Measurements from ENCODE around the gene HRNR. TPM values are rescaled to one million over a fixed set of nuclear protein-coding genes. Genes with fewer than 3 reads are reported as not detected.

HRNR gene
- total and polyA plus RNA-seq, 4 donors: 0.02 TPM; not detected in 3

- ATAC-seq (ENCODE audit: insufficient read depth, low FRiP score): no peak
- WGBS, 2 donors: 52 to 81% methylated on average over 1 of the region's 1 CpG
- TF ChIP-seq, protein P1, sequence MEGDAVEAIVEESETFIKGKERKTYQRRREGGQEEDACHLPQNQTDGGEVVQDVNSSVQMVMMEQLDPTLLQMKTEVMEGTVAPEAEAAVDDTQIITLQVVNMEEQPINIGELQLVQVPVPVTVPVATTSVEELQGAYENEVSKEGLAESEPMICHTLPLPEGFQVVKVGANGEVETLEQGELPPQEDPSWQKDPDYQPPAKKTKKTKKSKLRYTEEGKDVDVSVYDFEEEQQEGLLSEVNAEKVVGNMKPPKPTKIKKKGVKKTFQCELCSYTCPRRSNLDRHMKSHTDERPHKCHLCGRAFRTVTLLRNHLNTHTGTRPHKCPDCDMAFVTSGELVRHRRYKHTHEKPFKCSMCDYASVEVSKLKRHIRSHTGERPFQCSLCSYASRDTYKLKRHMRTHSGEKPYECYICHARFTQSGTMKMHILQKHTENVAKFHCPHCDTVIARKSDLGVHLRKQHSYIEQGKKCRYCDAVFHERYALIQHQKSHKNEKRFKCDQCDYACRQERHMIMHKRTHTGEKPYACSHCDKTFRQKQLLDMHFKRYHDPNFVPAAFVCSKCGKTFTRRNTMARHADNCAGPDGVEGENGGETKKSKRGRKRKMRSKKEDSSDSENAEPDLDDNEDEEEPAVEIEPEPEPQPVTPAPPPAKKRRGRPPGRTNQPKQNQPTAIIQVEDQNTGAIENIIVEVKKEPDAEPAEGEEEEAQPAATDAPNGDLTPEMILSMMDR (IDR thresholded peaks at IDR 0.05; ENCODE audit: control extremely low read depth, extremely low read depth): no peak
Measured at GRCh38 chr1:152247316-152247715, 23.3 kb upstream of the HRNR start.

GRCh38 chr1:152244576-152245273 lies 20.7 kb upstream of the HRNR start:
- Histone ChIP-seq H3K27ac (ENCODE audit: low read depth in 1 of 2, low read length in 1 of 2) (no peak overlapping the region), H3K9me3 (ENCODE audit: control insufficient read depth in 4 of 4, insufficient read depth in 3 of 4, low read length in 3 of 4) (no peaks in the 10 kb centered on the region), H3K4me1 (ENCODE audit: control insufficient read depth in 5 of 5, insufficient read depth in 5 of 5, low read length in 5 of 5) (no peaks in the 10 kb centered on the region), H3K9ac (ENCODE audit: insufficient read depth in 1 of 2, low read length in 2 of 2) (no peak overlapping the region), H3K27me3 (ENCODE audit: control insufficient read depth in 3 of 3, insufficient read depth in 3 of 3, low read length in 2 of 3) (no peaks in the 10 kb centered on the region), H3K4me3 (no peak overlapping the region), H3K36me3 (ENCODE audit: control insufficient read depth in 4 of 4, insufficient read depth in 4 of 4, low read length in 4 of 4) (no peaks in the 10 kb centered on the region)
- TF ChIP-seq, protein P1 (IDR thresholded peaks at IDR 0.05; ENCODE audit: control extremely low read depth, extremely low read depth): no peak
- WGBS, 2 donors: 78 to 95% methylated on average over 2 of the region's 2 CpGs
- ATAC-seq (ENCODE audit: insufficient read depth, low FRiP score) (no peak), DNase-seq (no peak)

More at GRCh38 chr1:152247316-152247715, 23.3 kb upstream of the HRNR start:
- Histone ChIP-seq H3K4me1 (ENCODE audit: control insufficient read depth in 5 of 5, insufficient read depth in 5 of 5, low read length in 5 of 5) (no peaks in the 10 kb centered on the region), H3K27ac (ENCODE audit: low read depth in 1 of 2, low read length in 1 of 2) (no peak overlapping the region), H3K9me3 (ENCODE audit: control insufficient read depth in 4 of 4, insufficient read depth in 3 of 4, low read length in 3 of 4) (no peaks in the 10 kb centered on the region), H3K4me3 (no peak overlapping the region), H3K27me3 (ENCODE audit: control insufficient read depth in 3 of 3, insufficient read depth in 3 of 3, low read length in 2 of 3) (no peaks in the 10 kb centered on the region), H3K36me3 (ENCODE audit: control insufficient read depth in 4 of 4, insufficient read depth in 4 of 4, low read length in 4 of 4) (no peaks in the 10 kb centered on the region), H3K9ac (ENCODE audit: insufficient read depth in 1 of 2, low read length in 2 of 2) (no peak overlapping the region)
- DNase-seq: no peak

DNA sequence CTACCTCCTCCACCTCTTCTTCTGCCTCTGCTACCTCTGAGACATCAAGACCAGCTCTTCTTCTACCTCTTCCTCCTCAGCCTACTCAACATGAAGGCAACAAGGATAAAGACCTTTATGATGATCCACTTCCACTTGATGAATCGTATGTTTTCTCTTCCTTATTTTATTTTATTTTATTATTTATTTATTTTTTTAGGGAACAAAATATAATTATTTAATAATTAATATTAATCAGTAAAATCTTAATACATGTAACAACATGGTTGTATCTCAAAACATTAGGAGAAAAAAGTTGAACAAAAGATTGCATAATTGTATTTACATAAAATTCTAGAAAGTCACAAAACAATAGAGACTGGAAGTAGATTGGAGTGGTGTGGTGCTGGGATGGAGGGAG lies 13.1 kb upstream of the HRNR start:
- no peak for ATAC-seq (ENCODE audit: insufficient read depth, low FRiP score)
- WGBS, 2 donors: 83 to 88% methylated on average over 1 of the region's 1 CpG
- H3K36me3 ChIP-seq (ENCODE audit: control insufficient read depth in 4 of 4, insufficient read depth in 4 of 4, low read length in 4 of 4): no peaks in the 10 kb centered on the region

More for the DNA sequence above, 13.1 kb upstream of the HRNR start:
- Histone ChIP-seq H3K27me3 (ENCODE audit: control insufficient read depth in 3 of 3, insufficient read depth in 3 of 3, low read length in 2 of 3) (no peaks in the 10 kb centered on the region), H3K4me1 (ENCODE audit: control insufficient read depth in 5 of 5, insufficient read depth in 5 of 5, low read length in 5 of 5) (no peaks in the 10 kb centered on the region), H3K27ac (ENCODE audit: low read depth in 1 of 2, low read length in 1 of 2) (no peak overlapping the region), H3K9ac (ENCODE audit: insufficient read depth in 1 of 2, low read length in 2 of 2) (no peak overlapping the region), H3K4me3 (no peak overlapping the region), H3K9me3 (ENCODE audit: control insufficient read depth in 4 of 4, insufficient read depth in 3 of 4, low read length in 3 of 4) (no peaks in the 10 kb centered on the region)
- TF ChIP-seq, protein P1 (IDR thresholded peaks at IDR 0.05; ENCODE audit: control extremely low read depth, extremely low read depth): no peak
- no peak for DNase-seq
